ENCODE measurements around the gene TRHDE.
A peak's percentile ranks its signal among the peaks of the same experiment; 100 is the strongest.

The TRHDE gene

DNA sequence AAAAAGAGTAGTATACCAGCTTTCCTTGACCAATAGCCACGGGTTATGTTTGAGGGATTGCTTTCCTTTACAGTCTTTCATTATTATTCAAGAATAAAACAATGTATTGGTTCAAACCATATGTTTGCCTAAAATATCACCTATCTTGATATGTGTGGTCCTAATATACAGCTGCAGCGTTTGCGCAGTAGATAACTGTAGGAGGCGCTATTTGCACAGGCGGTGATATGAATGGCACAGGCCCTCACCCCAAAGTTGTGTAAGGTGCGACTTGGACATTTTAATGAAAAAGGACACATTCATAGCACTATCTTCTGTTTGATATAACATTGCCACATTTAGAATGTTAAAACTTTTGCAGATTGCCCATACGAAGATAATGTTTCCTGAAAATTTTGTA lies 298.4 kb downstream of the TRHDE start:
- no peak overlapping the region for H3K9ac ChIP-seq (ENCODE audit: low read length)
- no peaks in the 10 kb centered on the region for H3K9me2 ChIP-seq (replicated peaks; ENCODE audit: insufficient read depth, low read length)
- TF ChIP-seq, protein P1, sequence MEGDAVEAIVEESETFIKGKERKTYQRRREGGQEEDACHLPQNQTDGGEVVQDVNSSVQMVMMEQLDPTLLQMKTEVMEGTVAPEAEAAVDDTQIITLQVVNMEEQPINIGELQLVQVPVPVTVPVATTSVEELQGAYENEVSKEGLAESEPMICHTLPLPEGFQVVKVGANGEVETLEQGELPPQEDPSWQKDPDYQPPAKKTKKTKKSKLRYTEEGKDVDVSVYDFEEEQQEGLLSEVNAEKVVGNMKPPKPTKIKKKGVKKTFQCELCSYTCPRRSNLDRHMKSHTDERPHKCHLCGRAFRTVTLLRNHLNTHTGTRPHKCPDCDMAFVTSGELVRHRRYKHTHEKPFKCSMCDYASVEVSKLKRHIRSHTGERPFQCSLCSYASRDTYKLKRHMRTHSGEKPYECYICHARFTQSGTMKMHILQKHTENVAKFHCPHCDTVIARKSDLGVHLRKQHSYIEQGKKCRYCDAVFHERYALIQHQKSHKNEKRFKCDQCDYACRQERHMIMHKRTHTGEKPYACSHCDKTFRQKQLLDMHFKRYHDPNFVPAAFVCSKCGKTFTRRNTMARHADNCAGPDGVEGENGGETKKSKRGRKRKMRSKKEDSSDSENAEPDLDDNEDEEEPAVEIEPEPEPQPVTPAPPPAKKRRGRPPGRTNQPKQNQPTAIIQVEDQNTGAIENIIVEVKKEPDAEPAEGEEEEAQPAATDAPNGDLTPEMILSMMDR (IDR thresholded peaks at IDR 0.05; ENCODE audit: insufficient read depth, low read length, poor library complexity, severe bottlenecking): peak; percentile 32
- TF ChIP-seq EZH2phosphoT487 (conservative IDR thresholded peaks at IDR 0.05; ENCODE audit: low read length): no peak
- no peaks in the 10 kb centered on the region for H3K27me3 ChIP-seq (ENCODE audit: low read length)
- no peak overlapping the region for H2AFZ ChIP-seq (ENCODE audit: low read depth, low read length, severe bottlenecking)
- no peak overlapping the region for H3K4me3 ChIP-seq (ENCODE audit: insufficient read depth, low read length, poor library complexity, severe bottlenecking)
- H3K79me2 ChIP-seq (ENCODE audit: insufficient read depth, low read length): no peaks in the 10 kb centered on the region
- no peaks in the 10 kb centered on the region for H3K9me3 ChIP-seq (ENCODE audit: insufficient read depth, low read length)
- no peak overlapping the region for H3K4me2 ChIP-seq (ENCODE audit: low read depth, low read length, poor library complexity, severe bottlenecking)
- no peaks in the 10 kb centered on the region for H3F3A ChIP-seq (ENCODE audit: insufficient read depth)
- H3K27ac ChIP-seq (ENCODE audit: low read depth, low read length): no peak overlapping the region
- H4K20me1 ChIP-seq (ENCODE audit: low read depth, low read length): no peaks in the 10 kb centered on the region
- H3K36me3 ChIP-seq (ENCODE audit: low read length): no peaks in the 10 kb centered on the region

DNA sequence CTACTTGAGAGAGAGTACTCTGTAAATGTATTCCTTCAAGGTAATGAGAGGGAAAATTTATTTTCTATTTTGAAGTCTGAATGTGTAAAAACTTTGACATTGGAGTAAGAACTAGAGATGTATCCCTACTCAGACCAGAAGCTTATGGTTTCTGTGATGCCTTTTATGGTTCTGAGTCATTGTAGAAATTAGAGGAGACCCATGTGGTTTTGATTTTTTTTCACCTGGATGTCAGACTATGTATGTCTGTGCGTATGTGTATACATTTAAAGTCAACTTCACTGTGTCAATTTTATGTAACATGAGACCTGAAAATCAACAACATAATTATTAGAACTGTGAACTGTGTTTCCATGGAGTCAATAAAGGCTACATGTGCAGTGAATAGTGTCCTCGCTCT lies 302.0 kb downstream of the TRHDE start:
- H3F3A ChIP-seq (ENCODE audit: insufficient read depth): no peaks in the 10 kb centered on the region
- H3K36me3 ChIP-seq (ENCODE audit: low read length): no peaks in the 10 kb centered on the region
- H3K27ac ChIP-seq (ENCODE audit: low read depth, low read length): no peak overlapping the region
- H3K27me3 ChIP-seq (ENCODE audit: low read length): no peaks in the 10 kb centered on the region
- no peaks in the 10 kb centered on the region for H3K79me2 ChIP-seq (ENCODE audit: insufficient read depth, low read length)
- H3K4me3 ChIP-seq (ENCODE audit: insufficient read depth, low read length, poor library complexity, severe bottlenecking): no peak overlapping the region
- TF ChIP-seq EZH2phosphoT487 (conservative IDR thresholded peaks at IDR 0.05; ENCODE audit: low read length): no peak
- TF ChIP-seq, protein P1 (IDR thresholded peaks at IDR 0.05; ENCODE audit: insufficient read depth, low read length, poor library complexity, severe bottlenecking): no peak
- no peak overlapping the region for H2AFZ ChIP-seq (ENCODE audit: low read depth, low read length, severe bottlenecking)
- no peak overlapping the region for H3K9ac ChIP-seq (ENCODE audit: low read length)
- no peaks in the 10 kb centered on the region for H4K20me1 ChIP-seq (ENCODE audit: low read depth, low read length)
- no peaks in the 10 kb centered on the region for H3K9me3 ChIP-seq (ENCODE audit: insufficient read depth, low read length)
- no peak overlapping the region for H3K4me2 ChIP-seq (ENCODE audit: low read depth, low read length, poor library complexity, severe bottlenecking)
- H3K9me2 ChIP-seq (replicated peaks; ENCODE audit: insufficient read depth, low read length): no peaks in the 10 kb centered on the region

DNA sequence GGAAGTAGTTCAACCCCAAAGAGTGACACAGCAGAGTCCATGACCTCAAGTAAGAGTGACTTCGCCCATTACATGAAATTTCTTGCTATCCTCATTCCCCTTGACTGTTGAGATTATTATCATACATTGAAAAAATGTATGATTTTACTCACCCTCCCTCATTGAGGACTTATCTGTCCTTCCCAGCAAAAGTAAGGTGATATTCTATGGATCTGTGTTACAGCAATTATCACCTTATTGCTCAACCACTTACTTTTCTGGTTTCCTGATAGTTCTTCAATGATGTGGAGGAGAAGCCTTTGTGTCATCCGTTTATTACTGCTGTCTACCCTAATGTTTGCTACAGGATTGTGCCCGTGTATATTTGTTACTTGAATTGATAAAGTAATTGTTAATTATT lies 306.2 kb downstream of the TRHDE start:
- no peaks in the 10 kb centered on the region for H3K9me2 ChIP-seq (replicated peaks; ENCODE audit: insufficient read depth, low read length)
- H2AFZ ChIP-seq (ENCODE audit: low read depth, low read length, severe bottlenecking): no peak overlapping the region
- TF ChIP-seq EZH2phosphoT487 (conservative IDR thresholded peaks at IDR 0.05; ENCODE audit: low read length): no peak
- TF ChIP-seq, protein P1 (IDR thresholded peaks at IDR 0.05; ENCODE audit: insufficient read depth, low read length, poor library complexity, severe bottlenecking): no peak
- no peaks in the 10 kb centered on the region for H4K20me1 ChIP-seq (ENCODE audit: low read depth, low read length)
- H3K27me3 ChIP-seq (ENCODE audit: low read length): no peaks in the 10 kb centered on the region
- no peaks in the 10 kb centered on the region for H3K9me3 ChIP-seq (ENCODE audit: insufficient read depth, low read length)
- no peaks in the 10 kb centered on the region for H3F3A ChIP-seq (ENCODE audit: insufficient read depth)
- H3K36me3 ChIP-seq (ENCODE audit: low read length): no peaks in the 10 kb centered on the region
- no peaks in the 10 kb centered on the region for H3K79me2 ChIP-seq (ENCODE audit: insufficient read depth, low read length)
- H3K9ac ChIP-seq (ENCODE audit: low read length): no peak overlapping the region
- no peak overlapping the region for H3K4me3 ChIP-seq (ENCODE audit: insufficient read depth, low read length, poor library complexity, severe bottlenecking)
- H3K27ac ChIP-seq (ENCODE audit: low read depth, low read length): no peak overlapping the region
- H3K4me2 ChIP-seq (ENCODE audit: low read depth, low read length, poor library complexity, severe bottlenecking): no peak overlapping the region

All from SU-DHL-6 (cell line).